AG09309 (cell line): ENCODE results near the gene GGN.
A peak's percentile ranks its signal among the peaks of the same experiment; 100 is the strongest.

Experiments
- DNase-seq: peaks from one replicate; pipeline ENCODE4 v3.0.0-alpha.2; 2010; ENCODE audit warnings: low read depth
- H3K4me3 ChIP-seq: 2 replicates; pipeline ENCODE4 v1.5.1; 2011; ENCODE audit warnings: mild to moderate bottlenecking, low read depth, low read length, moderate library complexity; ENCODE audit not compliant: control insufficient read depth
- TF ChIP-seq, protein P1 (sequence below): IDR thresholded peaks from 2 replicates; pipeline ENCODE4 v1.5.1; 2011; ENCODE audit warnings: mild to moderate bottlenecking, low read depth, low read length, inconsistent platforms; ENCODE audit not compliant: insufficient read depth, control insufficient read depth; ENCODE audit errors: missing control alignments

GGN gene

DNA sequence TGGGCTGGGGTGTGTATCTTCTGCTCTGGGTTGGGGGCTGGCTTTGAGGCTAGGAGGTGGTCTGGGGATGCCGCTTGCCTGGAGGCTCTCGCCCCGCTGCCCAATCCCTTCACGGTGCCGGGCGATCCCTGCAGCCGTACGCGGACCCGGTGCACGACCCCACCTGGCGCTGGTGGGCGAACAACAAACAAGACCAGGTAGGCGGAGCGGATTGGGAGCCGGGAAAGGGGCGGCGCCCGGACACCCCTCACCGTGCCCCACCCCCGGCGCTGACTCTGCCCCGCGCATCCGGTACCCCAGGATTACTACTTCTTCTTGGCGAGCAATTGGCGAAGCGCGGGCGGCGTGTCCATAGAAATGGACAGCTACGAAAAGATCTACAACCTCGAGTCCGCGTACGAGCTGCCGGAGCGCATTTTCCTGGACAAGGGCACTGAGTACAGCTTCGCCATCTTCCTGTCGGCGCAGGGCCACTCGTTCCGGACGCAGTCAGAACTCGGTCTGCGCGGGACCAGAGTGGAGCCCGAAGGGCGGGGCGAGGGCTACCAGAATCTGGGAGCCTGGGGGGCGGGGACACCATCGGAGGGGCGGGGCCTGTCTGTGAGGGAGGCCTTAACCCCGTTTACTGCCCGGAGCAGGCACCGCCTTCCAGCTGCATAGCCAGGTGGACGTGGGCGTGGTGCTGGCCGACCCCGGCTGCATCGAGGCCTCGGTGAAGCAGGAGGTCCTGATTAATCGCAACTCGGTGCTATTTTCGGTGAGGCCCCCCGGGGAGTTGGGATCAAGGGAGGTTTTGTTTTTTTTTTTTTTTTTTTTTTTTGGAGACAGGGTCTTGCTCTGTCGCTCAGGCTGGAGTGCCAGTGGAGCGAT lies 25.5 kb downstream of the GGN start:
- no peak for DNase-seq
- TF ChIP-seq, protein P1, sequence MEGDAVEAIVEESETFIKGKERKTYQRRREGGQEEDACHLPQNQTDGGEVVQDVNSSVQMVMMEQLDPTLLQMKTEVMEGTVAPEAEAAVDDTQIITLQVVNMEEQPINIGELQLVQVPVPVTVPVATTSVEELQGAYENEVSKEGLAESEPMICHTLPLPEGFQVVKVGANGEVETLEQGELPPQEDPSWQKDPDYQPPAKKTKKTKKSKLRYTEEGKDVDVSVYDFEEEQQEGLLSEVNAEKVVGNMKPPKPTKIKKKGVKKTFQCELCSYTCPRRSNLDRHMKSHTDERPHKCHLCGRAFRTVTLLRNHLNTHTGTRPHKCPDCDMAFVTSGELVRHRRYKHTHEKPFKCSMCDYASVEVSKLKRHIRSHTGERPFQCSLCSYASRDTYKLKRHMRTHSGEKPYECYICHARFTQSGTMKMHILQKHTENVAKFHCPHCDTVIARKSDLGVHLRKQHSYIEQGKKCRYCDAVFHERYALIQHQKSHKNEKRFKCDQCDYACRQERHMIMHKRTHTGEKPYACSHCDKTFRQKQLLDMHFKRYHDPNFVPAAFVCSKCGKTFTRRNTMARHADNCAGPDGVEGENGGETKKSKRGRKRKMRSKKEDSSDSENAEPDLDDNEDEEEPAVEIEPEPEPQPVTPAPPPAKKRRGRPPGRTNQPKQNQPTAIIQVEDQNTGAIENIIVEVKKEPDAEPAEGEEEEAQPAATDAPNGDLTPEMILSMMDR, result no peak
- peak overlapping the region; percentile 70 for H3K4me3 ChIP-seq

DNA sequence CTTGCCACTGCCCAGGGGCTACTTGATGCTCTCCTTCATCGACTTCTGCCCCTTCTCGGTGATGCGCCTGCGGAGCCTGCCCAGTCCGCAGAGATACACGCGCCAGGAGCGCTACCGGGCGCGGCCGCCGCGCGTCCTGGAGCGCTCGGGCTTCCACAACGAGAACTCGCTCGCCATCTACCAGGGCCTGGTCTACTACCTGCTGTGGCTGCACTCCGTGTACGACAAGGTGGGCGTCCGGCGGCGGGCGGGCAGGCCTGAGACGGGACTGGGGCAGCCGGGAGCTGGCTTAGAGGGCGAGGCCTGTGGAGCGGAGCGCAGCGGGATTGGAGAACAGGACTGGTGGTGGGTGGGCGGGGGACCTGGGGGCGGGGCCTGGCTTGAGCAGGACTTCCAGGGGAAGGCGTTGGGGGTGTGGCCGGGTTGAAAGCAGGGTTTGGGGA lies 26.2 kb downstream of the GGN start:
- peak overlapping the region; percentile 70 for H3K4me3 ChIP-seq
- no peak for DNase-seq
- TF ChIP-seq, protein P1, result peak; percentile 20

DNA sequence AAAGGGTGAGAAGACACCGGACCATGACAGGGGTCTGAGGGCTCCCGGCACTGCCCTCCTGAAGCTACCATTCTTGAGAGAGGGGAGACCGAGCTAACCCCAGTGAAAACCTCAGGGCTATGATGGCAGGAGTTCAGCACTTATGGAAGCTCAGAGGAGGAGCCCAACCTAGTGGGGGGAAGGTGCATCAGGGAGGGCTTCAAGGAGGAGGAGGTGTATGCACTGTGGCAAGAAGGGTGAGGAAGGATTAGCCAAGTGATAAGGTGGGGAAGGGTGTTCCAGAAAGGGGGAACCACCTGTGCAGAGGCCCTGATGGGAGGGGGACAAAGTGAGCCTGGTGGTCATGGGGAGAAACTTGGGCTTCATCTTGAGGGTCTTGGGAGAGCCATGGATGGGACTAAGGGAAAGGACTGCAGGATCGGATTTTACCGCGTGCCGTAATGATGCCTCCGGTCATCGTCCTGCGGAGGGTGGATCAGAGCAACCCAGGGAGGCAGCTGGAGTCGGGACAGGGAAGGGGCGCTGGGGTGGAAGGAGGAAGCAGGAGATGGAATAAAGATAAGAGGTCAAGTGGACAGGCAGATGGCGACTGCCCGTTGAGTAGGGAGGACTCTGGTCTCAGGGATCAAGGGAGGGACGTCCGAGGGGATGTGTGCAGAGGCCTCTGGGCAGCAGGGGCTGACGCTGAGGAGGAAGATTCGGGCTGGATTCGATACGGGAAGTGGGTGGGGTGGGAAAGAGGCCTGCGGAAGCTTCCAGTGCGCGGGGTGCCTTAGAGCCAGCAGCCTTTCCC lies 26.8 kb downstream of the GGN start:
- peak overlapping the region; percentile 70 for H3K4me3 ChIP-seq
- DNase-seq, result no peak

GRCh38 chr19:38360351-38360750 lies 27.5 kb downstream of the GGN start:
- DNase-seq, result no peak
- no peak overlapping the region for H3K4me3 ChIP-seq
- TF ChIP-seq, protein P1, result no peak

More for the DNA sequence above, 26.8 kb downstream of the GGN start:
- TF ChIP-seq, protein P1, result no peak

DNA sequence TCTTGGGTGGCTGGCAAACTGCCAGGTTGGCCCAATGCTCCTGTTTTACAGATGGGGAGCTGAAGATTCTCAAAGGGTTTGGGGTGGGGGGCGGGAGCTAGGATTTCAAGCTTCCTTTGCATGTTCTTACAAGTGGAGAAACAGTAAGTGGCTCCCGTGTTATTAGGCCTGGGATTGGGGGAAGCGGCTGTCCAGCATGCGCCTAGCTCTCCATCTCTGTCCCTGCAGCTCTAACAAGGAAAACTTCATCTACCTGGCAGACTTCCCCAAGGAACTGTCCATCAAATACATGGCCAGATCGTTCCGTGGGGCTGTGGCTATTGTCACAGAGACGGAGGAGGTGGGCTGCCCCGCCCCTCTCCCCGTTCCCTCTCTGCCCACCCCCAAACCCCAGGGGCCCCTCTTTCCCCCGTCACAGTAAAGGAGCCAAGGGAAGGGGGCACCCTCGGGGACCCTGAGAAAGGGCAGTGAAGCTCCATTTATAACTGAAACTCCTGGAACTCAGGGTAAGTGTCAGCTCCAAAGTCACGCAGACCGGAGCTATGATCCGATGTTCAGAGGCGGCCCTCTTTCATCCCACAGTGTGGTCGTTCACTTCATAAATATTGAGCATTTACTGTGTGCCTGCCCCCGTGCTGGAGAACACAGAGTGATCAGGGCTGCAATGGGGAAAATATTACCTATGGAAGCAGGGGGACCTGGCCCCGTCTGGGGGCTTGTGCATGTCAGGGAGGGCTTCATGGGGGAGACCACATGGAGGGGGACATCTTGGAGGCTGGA lies 28.4 kb downstream of the GGN start:
- DNase-seq, result no peak

More for the DNA sequence above, 28.4 kb downstream of the GGN start:
- H3K4me3 ChIP-seq, result no peak overlapping the region
- TF ChIP-seq, protein P1, result no peak
